PC-3 (cell line): Measurements from ENCODE around the gene DDX52.

ENCODE experiments used
- CTCF ChIP-seq: fragments of 300-600 bp; sonication (generic); conservative IDR thresholded peaks from 2 replicates; pipeline ENCODE4 v1.5.1; 2017; ENCODE audit warnings: antibody characterized with exemption, low read depth, mild to moderate bottlenecking, low read length
- EZH2 ChIP-seq: fragments of 300-600 bp; sonication (generic); IDR thresholded peaks from one replicate; pipeline ENCODE4 v1.6.1; 2017; ENCODE audit warnings: antibody characterized with exemption, mild to moderate bottlenecking, low read length; ENCODE audit not compliant: unreplicated experiment
- EZH2phosphoT487 ChIP-seq: fragments of 300-600 bp; sonication (generic); IDR thresholded peaks from 2 replicates; pipeline ENCODE4 v1.6.1; 2018; ENCODE audit warnings: mild to moderate bottlenecking, antibody characterized with exemption, low read length, borderline replicate concordance

GRCh38 chr17:37574427-37574826, 68.8 kb downstream of the DDX52 start:
- TF ChIP-seq EZH2 (no peak), CTCF (no peak), EZH2phosphoT487 (no peak)
